GM12891 (cell line): ENCODE data around the gene LMO3.

Experiments used
- POLR2A ChIP-seq: IDR thresholded peaks from 2 replicates; pipeline ENCODE4 v1.6.1; 2011; ENCODE audit warnings: low read depth, low read length, control low read depth
- POLR2AphosphoS5 ChIP-seq: IDR thresholded peaks from 2 replicates; pipeline ENCODE4 v1.6.1; 2011; ENCODE audit warnings: low read depth, low read length, control low read depth
- SPI1 ChIP-seq: IDR thresholded peaks from 2 replicates; pipeline ENCODE4 v1.6.1; 2011; ENCODE audit warnings: low read depth, low read length, control low read depth
- TAF1 ChIP-seq: IDR thresholded peaks from 2 replicates; pipeline ENCODE4 v1.6.1; 2011; ENCODE audit warnings: low read depth, low read length, control low read depth

- TF ChIP-seq POLR2A (no peak), POLR2AphosphoS5 (no peak), TAF1 (no peak), SPI1 (no peak)
Measured at GRCh38 chr12:16604596-16605252, 1.2 kb downstream of the LMO3 start.
